ENCODE measurements around the gene VEGFB. TPM values are rescaled to one million over a fixed set of nuclear protein-coding genes. Genes with fewer than 3 reads are reported as not detected.

Gene VEGFB
- total RNA-seq, 2 donors from 2014 or later = 58.9 to 78.4 TPM

GRCh38 chr11:64237484-64237951, 3.1 kb downstream of the VEGFB start:
- TF ChIP-seq, protein P1, sequence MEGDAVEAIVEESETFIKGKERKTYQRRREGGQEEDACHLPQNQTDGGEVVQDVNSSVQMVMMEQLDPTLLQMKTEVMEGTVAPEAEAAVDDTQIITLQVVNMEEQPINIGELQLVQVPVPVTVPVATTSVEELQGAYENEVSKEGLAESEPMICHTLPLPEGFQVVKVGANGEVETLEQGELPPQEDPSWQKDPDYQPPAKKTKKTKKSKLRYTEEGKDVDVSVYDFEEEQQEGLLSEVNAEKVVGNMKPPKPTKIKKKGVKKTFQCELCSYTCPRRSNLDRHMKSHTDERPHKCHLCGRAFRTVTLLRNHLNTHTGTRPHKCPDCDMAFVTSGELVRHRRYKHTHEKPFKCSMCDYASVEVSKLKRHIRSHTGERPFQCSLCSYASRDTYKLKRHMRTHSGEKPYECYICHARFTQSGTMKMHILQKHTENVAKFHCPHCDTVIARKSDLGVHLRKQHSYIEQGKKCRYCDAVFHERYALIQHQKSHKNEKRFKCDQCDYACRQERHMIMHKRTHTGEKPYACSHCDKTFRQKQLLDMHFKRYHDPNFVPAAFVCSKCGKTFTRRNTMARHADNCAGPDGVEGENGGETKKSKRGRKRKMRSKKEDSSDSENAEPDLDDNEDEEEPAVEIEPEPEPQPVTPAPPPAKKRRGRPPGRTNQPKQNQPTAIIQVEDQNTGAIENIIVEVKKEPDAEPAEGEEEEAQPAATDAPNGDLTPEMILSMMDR (conservative IDR thresholded peaks at IDR 0.05) = no peak
- Mint-ChIP-seq H3K27me3 (ENCODE audit: insufficient read depth) (peaks cover 1% of the 10 kb centered on the region), H3K4me1 (peaks cover 13% of the 10 kb centered on the region), H3K9me3 (no peaks in the 10 kb centered on the region), H3K27ac (no peak overlapping the region), H3K36me3 (ENCODE audit: low read depth) (peaks cover 18% of the 10 kb centered on the region), H3K4me3 (no peak overlapping the region)
- H3K27me3 ChIP-seq (ENCODE audit: control insufficient read depth, insufficient read depth, low read length, poor library complexity, severe bottlenecking) = no peaks in the 10 kb centered on the region
- H3K4me3 ChIP-seq (ENCODE audit: low read length) = no peak overlapping the region
- H3K27ac ChIP-seq (ENCODE audit: low read depth, low read length) = no peak overlapping the region
- 83 to 94% methylated on average over 2 to 12 of the region's 12 CpGs for WGBS, 2 experiments (ENCODE audit: insufficient coverage in 1 of 2, insufficient read length in 1 of 2)
- H3K4me1 ChIP-seq (ENCODE audit: control insufficient read depth, insufficient read depth, low read length) = no peaks in the 10 kb centered on the region
- peaks cover 10% of the 10 kb centered on the region for H3K36me3 ChIP-seq (ENCODE audit: control insufficient read depth, insufficient read depth, low read length)
- H3K9me3 ChIP-seq (ENCODE audit: control insufficient read depth, low read length) = no peaks in the 10 kb centered on the region
- no peak overlapping the region for H3K9ac ChIP-seq (ENCODE audit: extremely low read depth, low read length, poor library complexity, severe bottlenecking)
- DNase-seq = no peak

- no peaks in the 10 kb centered on the region for H3K4me1 ChIP-seq (ENCODE audit: control insufficient read depth, insufficient read depth, low read length)
- no peak overlapping the region for H3K4me3 ChIP-seq (ENCODE audit: low read length)
- H3K9me3 ChIP-seq (ENCODE audit: control insufficient read depth, low read length) = no peaks in the 10 kb centered on the region
- peaks cover 16% of the 10 kb centered on the region for H3K36me3 ChIP-seq (ENCODE audit: control insufficient read depth, insufficient read depth, low read length)
- Mint-ChIP-seq H3K36me3 (ENCODE audit: low read depth) (peaks cover 21% of the 10 kb centered on the region), H3K4me1 (peaks cover 13% of the 10 kb centered on the region), H3K27me3 (ENCODE audit: insufficient read depth) (no peaks in the 10 kb centered on the region), H3K4me3 (no peak overlapping the region), H3K27ac (no peak overlapping the region), H3K9me3 (no peaks in the 10 kb centered on the region)
- H3K27me3 ChIP-seq (ENCODE audit: control insufficient read depth, insufficient read depth, low read length, poor library complexity, severe bottlenecking) = no peaks in the 10 kb centered on the region
- DNase-seq = no peak
- H3K27ac ChIP-seq (ENCODE audit: low read depth, low read length) = no peak overlapping the region
- H3K9ac ChIP-seq (ENCODE audit: extremely low read depth, low read length, poor library complexity, severe bottlenecking) = no peak overlapping the region
- WGBS, 2 experiments (ENCODE audit: insufficient coverage in 1 of 2, insufficient read length in 1 of 2) = 95 to 100% methylated on average over 9 of the region's 9 CpGs
- TF ChIP-seq, protein P1 (conservative IDR thresholded peaks at IDR 0.05) = no peak
Measured at GRCh38 chr11:64238076-64238475, 3.7 kb downstream of the VEGFB start.

GRCh38 chr11:64238999-64239398, 4.6 kb downstream of the VEGFB start:
- Mint-ChIP-seq H3K4me3 (no peak overlapping the region), H3K4me1 (peaks cover 13% of the 10 kb centered on the region), H3K9me3 (no peaks in the 10 kb centered on the region), H3K27ac (no peak overlapping the region), H3K36me3 (ENCODE audit: low read depth) (peaks cover 30% of the 10 kb centered on the region), H3K27me3 (ENCODE audit: insufficient read depth) (no peaks in the 10 kb centered on the region)
- Histone ChIP-seq H3K9me3 (ENCODE audit: control insufficient read depth, low read length) (no peaks in the 10 kb centered on the region), H3K4me1 (ENCODE audit: control insufficient read depth, insufficient read depth, low read length) (no peaks in the 10 kb centered on the region), H3K4me3 (ENCODE audit: low read length) (no peak overlapping the region), H3K9ac (ENCODE audit: extremely low read depth, low read length, poor library complexity, severe bottlenecking) (no peak overlapping the region), H3K36me3 (ENCODE audit: control insufficient read depth, insufficient read depth, low read length) (peaks cover 25% of the 10 kb centered on the region), H3K27ac (ENCODE audit: low read depth, low read length) (no peak overlapping the region), H3K27me3 (ENCODE audit: control insufficient read depth, insufficient read depth, low read length, poor library complexity, severe bottlenecking) (no peaks in the 10 kb centered on the region)
- TF ChIP-seq, protein P1 (conservative IDR thresholded peaks at IDR 0.05) = no peak
- no peak for DNase-seq
- 95 to 98% methylated on average over 4 to 5 of the region's 5 CpGs for WGBS, 2 experiments (ENCODE audit: insufficient coverage in 1 of 2, insufficient read length in 1 of 2)

Measured in endodermal cell (in vitro differentiated cells).